ENCODE data around the gene PAK4.

Gene PAK4

GRCh38 chr19:39181500-39182173, 56.1 kb downstream of the PAK4 start:
- no peak for DNase-seq

GRCh38 chr19:39182174-39182505, 56.6 kb downstream of the PAK4 start:
- no peak for DNase-seq

- no peak for DNase-seq
Measured at GRCh38 chr19:39183104-39183503, 57.5 kb downstream of the PAK4 start.

- no peak for DNase-seq
Measured at GRCh38 chr19:39186391-39186790, 60.8 kb downstream of the PAK4 start.

- no peak for DNase-seq
Measured at GRCh38 chr19:39187552-39187943, 62.0 kb downstream of the PAK4 start.

- DNase-seq = no peak
Measured at GRCh38 chr19:39188960-39189359, 63.4 kb downstream of the PAK4 start.

GRCh38 chr19:39190768-39191167, 65.2 kb downstream of the PAK4 start:
- DNase-seq = no peak

- DNase-seq = no peak
Measured at GRCh38 chr19:39192846-39193245, 67.3 kb downstream of the PAK4 start.

GRCh38 chr19:39193803-39194202, 68.2 kb downstream of the PAK4 start:
- no peak for DNase-seq

GRCh38 chr19:39194832-39195542, 69.4 kb downstream of the PAK4 start:
- no peak for DNase-seq

GRCh38 chr19:39195755-39196154, 70.2 kb downstream of the PAK4 start:
- no peak for DNase-seq

- no peak for DNase-seq
Measured at GRCh38 chr19:39196320-39196719, 70.7 kb downstream of the PAK4 start.

- DNase-seq = no peak
Measured at GRCh38 chr19:39196860-39197562, 71.4 kb downstream of the PAK4 start, which contains the start of gene NCCRP1. Gene NCCRP1 (plus strand): TSS chr19:39196964. CDS start chr19:39196983, 19 bp downstream.

- DNase-seq = no peak
Measured at GRCh38 chr19:39197808-39198207, 72.2 kb downstream of the PAK4 start.

GRCh38 chr19:39199025-39199424, 73.4 kb downstream of the PAK4 start:
- DNase-seq = no peak

- DNase-seq = no peak
Measured at GRCh38 chr19:39200066-39200802, 74.6 kb downstream of the PAK4 start.

- DNase-seq = no peak
Measured at GRCh38 chr19:39200803-39201115, 75.2 kb downstream of the PAK4 start.

GRCh38 chr19:39202998-39203355, 77.4 kb downstream of the PAK4 start:
- DNase-seq = no peak

GRCh38 chr19:39203372-39204341, 78.1 kb downstream of the PAK4 start, which contains the start of gene SYCN:
Gene SYCN (minus strand): TSS chr19:39204263. CDS start chr19:39204254, 9 bp downstream.
- no peak for DNase-seq

- DNase-seq = no peak
Measured at GRCh38 chr19:39205449-39205764, 79.8 kb downstream of the PAK4 start.

GRCh38 chr19:39206122-39206521, 80.5 kb downstream of the PAK4 start:
- DNase-seq = no peak

- DNase-seq = no peak
Measured at GRCh38 chr19:39207293-39207836, 81.8 kb downstream of the PAK4 start.

Data from NCI-H446 (cell line).